HL-60/S4 (cell line): ENCODE data around the gene CST3.

Experiments used
- in situ Hi-C: fragments of 300-500 bp; cut with MboI; formaldehyde crosslinking; loops from 2 replicates; pipeline ENCODE4 v1.14.3; 2022; ENCODE audit warnings: low sequenced_read_pairs

CST3 gene

GRCh38 chr20:23605867-23606651 is 31.7 kb downstream of the CST3 start, which contains the start of gene CST9:
TSS of gene CST9 (minus strand) at chr20:23605917. CDS start at chr20:23605864, 53 bp downstream.
- in situ Hi-C loops: no loop called here

- in situ Hi-C loops: no loop called here
Observed at GRCh38 chr20:23604306-23604705, 33.4 kb downstream of the CST3 start.

- in situ Hi-C loops: no loop called here
Observed at GRCh38 chr20:23603321-23603720, 34.4 kb downstream of the CST3 start.

- in situ Hi-C loops: no loop called here
Observed at GRCh38 chr20:23602699-23603098, 35.1 kb downstream of the CST3 start.

GRCh38 chr20:23602241-23602640 is 35.5 kb downstream of the CST3 start:
- in situ Hi-C loops: no loop called here

- in situ Hi-C loops: no loop called here
Observed at GRCh38 chr20:23601715-23602114, 36.0 kb downstream of the CST3 start.

- in situ Hi-C loops: no loop called here
Observed at GRCh38 chr20:23598481-23598880, 39.3 kb downstream of the CST3 start.

GRCh38 chr20:23596579-23597250 is 41.0 kb downstream of the CST3 start:
- in situ Hi-C loops: no loop called here

- in situ Hi-C loops: no loop called here
Observed at GRCh38 chr20:23595941-23596340, 41.8 kb downstream of the CST3 start.

DNA sequence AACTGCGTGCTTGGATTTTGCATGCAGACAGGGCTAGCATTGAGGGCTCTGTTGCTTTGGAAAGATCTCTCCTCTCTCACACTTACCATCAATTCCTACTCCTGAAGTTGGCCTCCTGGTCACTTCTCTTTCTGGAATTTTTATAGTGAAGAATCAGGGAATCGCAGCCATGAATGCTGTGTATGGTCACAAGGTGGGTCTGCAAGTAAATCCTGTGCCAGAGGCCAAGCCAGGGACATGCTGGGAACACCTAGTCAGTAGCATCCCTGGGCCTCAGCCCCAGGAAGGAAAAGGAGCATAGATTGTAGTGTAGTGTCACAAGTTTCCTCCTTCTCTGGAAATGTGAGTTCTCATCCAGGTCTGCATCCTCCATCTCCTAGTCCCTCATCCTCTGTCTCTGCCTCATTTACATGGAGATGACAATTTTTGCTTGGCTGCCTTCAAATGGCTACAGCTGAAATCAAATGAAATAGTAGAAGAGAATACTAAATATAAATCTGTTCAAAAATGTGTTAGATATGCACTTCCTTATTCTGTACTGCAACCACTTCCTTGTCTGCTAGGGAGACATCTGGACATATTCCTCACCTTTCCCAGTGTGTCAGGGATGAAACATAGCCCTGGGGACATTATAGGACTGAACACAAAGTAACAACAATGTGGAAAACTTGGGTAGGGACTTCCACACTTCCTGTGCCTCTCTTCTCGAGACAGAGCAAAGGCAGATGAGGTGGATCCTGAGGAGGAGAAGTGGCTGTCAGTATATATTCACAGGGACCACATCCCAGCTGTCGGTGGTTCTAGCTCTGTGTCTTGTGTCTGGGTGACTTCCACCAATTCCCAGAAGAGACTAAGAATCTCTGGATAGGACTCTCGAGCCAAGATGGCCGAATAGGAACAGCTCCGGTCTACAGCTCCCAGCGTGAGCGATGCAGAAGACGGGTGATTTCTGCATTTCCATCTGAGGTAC is 49.0 kb downstream of the CST3 start:
- in situ Hi-C loops: no loop called here

GRCh38 chr20:23587631-23588030 is 50.1 kb downstream of the CST3 start:
- in situ Hi-C loops: no loop called here

DNA sequence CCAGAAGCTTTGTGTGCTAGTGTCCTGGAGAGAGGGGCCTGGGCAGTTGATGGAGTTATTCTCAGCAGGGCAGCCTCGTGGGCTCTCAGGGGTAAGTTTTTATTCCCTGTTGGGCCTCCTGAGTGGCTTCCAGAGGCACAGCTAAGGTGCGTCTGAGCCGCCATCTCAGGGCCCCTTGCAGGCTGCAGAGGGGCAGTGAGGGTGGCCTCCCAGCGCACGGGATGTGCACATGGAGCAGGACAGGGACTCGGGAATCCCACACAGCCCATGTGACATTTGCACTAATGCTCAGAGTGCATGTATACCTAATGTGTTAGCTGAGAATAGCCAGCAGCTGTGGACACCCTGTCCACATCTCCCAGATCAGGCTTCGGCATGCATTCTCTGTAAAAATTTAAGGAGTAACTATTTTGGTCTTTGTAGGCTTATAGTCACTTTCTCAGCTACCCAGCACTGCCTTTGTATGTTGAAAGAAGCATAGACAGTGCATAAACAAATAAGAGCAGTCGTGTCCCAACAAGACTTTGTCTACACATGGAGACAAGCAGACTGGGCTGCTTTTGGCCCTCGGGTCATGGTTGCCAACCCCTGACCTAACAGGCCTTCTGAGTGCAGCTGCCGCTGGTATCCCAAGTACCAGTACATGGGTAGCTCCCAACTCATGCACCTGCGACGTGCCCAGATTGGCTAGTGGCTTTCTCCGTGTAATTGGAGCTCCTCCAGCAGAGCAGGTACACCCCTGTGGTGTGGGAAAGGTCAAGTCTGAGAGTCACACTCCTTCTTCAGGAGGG is 50.8 kb downstream of the CST3 start:
- in situ Hi-C loops: no loop called here

GRCh38 chr20:23585808-23586734 is 51.7 kb downstream of the CST3 start:
- in situ Hi-C loops: no loop called here

DNA sequence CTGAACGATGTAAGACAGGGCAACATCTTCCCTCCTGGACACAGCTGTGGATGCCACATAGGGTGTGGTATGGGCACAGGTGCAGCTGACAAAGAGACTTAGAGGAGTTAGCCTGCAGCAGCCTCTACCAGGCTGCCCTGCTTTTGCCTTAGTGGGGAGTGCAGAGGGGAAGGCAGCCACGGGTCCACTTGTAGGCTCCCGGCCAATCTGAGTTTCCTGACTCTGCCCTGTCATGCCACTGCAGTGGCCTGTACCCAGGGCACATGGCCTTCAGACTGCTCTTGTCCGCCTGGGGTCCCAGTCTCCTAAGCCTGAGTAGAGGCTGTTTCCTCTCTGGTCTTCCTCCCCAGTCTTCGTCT is 52.3 kb downstream of the CST3 start:
- in situ Hi-C loops: no loop called here

- in situ Hi-C loops: no loop called here
Observed at GRCh38 chr20:23584434-23585199, 53.1 kb downstream of the CST3 start.
